ENCODE data around the gene C2orf68. TPM values are rescaled to one million over a fixed set of nuclear protein-coding genes. Genes with fewer than 3 reads are reported as not detected.

C2orf68 gene
- total and polyA plus RNA-seq, 2 of the 13 experiments (the other 11 are each of a cell fraction or from before 2014, with no cell fraction given): 47.1 to 77.4 TPM

- TF ChIP-seq ZFP91 (CRISPR knock-in tag; IDR thresholded peaks at IDR 0.05; ENCODE audit: borderline replicate concordance) (no peak), STAG1 (CRISPR knock-in tag; IDR thresholded peaks at IDR 0.05) (no peak), ZSCAN12 (CRISPR knock-in tag; IDR thresholded peaks at IDR 0.05) (no peak), MAFG (CRISPR knock-in tag; IDR thresholded peaks at IDR 0.05) (0 out of 2 replicates have a peak, but pooled peaks have one; percentile 23), HMGA1 (CRISPR knock-in tag; conservative IDR thresholded peaks at IDR 0.05) (no peak), ZNF205 (CRISPR knock-in tag; IDR thresholded peaks at IDR 0.05) (no peak), MIER3 (CRISPR knock-in tag; IDR thresholded peaks at IDR 0.05; ENCODE audit: borderline replicate concordance) (peak; percentile 35; the same call in 1 of the 2 replicates), ZNF282 (IDR thresholded peaks at IDR 0.05; ENCODE audit: partially characterized antibody) (no peak), MXI1 (IDR thresholded peaks at IDR 0.05; ENCODE audit: borderline replicate concordance, low read depth, low read length) (peak; percentile 69; the same call in 1 of the 3 replicates), ZNF225 (CRISPR knock-in tag; IDR thresholded peaks at IDR 0.05) (no peak), HNF4G (IDR thresholded peaks at IDR 0.05; ENCODE audit: borderline replicate concordance, low read depth, low read length) (peak; percentile 36; the same call in 1 of the 2 replicates), HNF4G (CRISPR knock-in tag; IDR thresholded peaks at IDR 0.05; ENCODE audit: borderline replicate concordance, low read depth) (no peak), SALL2 (CRISPR knock-in tag; IDR thresholded peaks at IDR 0.05) (no peak), RAD51 (IDR thresholded peaks at IDR 0.05; ENCODE audit: borderline replicate concordance) (no peak), E2F1 (CRISPR knock-in tag; IDR thresholded peaks at IDR 0.05) (no peak)
- TF ChIP-seq, protein P1, sequence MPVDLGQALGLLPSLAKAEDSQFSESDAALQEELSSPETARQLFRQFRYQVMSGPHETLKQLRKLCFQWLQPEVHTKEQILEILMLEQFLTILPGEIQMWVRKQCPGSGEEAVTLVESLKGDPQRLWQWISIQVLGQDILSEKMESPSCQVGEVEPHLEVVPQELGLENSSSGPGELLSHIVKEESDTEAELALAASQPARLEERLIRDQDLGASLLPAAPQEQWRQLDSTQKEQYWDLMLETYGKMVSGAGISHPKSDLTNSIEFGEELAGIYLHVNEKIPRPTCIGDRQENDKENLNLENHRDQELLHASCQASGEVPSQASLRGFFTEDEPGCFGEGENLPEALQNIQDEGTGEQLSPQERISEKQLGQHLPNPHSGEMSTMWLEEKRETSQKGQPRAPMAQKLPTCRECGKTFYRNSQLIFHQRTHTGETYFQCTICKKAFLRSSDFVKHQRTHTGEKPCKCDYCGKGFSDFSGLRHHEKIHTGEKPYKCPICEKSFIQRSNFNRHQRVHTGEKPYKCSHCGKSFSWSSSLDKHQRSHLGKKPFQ (CRISPR knock-in tag; IDR thresholded peaks at IDR 0.05; ENCODE audit: insufficient replicate concordance): no peak
- TF ChIP-seq, protein P2, sequence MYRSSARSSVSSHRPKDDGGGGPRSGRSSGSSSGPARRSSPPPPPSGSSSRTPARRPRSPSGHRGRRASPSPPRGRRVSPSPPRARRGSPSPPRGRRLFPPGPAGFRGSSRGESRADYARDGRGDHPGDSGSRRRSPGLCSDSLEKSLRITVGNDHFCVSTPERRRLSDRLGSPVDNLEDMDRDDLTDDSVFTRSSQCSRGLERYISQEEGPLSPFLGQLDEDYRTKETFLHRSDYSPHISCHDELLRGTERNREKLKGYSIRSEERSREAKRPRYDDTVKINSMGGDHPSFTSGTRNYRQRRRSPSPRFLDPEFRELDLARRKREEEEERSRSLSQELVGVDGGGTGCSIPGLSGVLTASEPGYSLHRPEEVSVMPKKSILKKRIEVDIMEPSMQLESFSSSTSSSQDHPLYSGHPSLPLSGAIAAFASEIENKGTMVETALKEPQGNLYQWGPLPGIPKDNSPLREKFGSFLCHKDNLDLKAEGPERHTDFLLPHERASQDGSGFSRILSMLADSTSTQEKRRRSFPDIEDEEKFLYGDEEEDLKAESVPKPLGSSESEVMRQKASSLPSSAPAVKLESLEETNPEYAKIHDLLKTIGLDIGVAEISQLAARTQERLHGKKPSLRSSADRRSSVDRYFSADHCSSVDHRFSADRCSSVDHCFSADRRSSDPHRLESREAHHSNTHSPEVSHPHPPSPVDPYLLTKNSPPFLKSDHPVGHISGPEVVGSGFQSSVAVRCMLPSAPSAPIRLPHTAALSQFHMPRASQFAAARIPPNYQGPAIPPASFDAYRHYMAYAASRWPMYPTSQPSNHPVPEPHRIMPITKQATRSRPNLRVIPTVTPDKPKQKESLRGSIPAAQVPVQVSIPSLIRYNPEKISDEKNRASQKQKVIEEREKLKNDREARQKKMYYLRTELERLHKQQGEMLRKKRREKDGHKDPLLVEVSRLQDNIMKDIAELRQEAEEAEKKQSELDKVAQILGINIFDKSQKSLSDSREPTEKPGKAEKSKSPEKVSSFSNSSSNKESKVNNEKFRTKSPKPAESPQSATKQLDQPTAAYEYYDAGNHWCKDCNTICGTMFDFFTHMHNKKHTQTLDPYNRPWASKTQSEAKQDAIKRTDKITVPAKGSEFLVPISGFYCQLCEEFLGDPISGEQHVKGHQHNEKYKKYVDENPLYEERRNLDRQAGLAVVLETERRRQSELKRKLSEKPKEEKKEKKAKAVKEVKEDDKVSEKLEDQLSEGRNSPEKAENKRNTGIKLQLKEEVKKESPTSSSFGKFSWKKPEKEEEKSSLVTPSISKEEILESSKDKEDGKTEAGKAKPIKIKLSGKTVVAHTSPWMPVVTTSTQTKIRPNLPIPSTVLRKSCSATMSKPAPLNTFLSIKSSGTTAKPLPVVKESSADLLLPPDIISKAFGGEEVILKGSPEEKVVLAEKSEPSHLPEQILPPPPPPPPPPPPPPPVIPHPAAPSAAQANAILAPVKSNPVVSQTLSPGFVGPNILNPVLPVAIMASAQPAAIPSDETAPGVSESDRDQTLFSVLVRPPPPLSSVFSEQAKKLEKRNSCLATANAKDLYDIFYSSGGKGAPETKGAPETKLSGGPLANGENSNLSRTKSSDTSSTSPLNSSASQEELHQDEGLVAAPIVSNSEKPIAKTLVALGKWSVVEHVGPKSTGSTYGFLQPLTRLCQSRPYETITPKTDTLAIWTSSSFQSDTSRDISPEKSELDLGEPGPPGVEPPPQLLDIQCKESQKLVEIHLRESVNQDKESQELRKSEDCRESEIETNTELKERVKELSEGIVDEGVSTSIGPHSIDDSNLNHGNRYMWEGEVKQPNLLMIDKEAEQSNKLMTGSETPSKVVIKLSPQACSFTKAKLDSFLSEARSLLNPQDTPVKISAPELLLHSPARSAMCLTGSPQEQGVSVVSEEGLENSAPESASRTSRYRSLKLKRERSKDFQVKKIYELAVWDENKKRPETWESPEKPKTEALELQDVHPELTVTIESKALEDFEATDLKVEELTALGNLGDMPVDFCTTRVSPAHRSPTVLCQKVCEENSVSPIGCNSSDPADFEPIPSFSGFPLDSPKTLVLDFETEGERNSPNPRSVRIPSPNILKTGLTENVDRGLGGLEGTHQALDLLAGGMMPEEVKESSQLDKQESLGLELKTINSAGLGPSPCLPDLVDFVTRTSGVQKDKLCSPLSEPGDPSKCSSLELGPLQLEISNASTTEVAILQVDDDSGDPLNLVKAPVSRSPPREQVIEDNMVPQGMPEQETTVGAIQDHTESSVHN (CRISPR knock-in tag; IDR thresholded peaks at IDR 0.05): no peak
These were observed 28.1 kb downstream of the C2orf68 start (continued) for GRCh38 chr2:85583667-85584353.
